BJ (cell line): ENCODE measurements around the gene FOXM1. TPM values are rescaled to one million over a fixed set of nuclear protein-coding genes. Genes with fewer than 3 reads are reported as not detected.

Experiments
- CTCF ChIA-PET: fragments of 350-600 bp; formaldehyde crosslinking; extraction: SDS; loops from one replicate; lab custom pipeline; 2021; ENCODE audit warnings: antibody characterized with exemption, inconsistent platforms; lab: Yijun Ruan, JAX
- POLR2A ChIA-PET: fragments of 300-600 bp; sonication (Branson Sonifier 250); formaldehyde crosslinking; extraction: SDS; loops from one replicate; lab custom pipeline; 2021; ENCODE audit warnings: antibody characterized with exemption; lab: Charles Lee
- DNase-seq: peaks from one replicate; pipeline ENCODE4 v3.0.0-alpha.2; 2011; ENCODE audit warnings: low read depth
- H3K27me3 ChIP-seq: 2 replicates; pipeline ENCODE4 v1.6.0; 2011; ENCODE audit warnings: low read length; ENCODE audit not compliant: control insufficient read depth, insufficient read depth
- H3K36me3 ChIP-seq: 2 replicates; pipeline ENCODE4 v1.5.1; 2011; ENCODE audit warnings: low read length; ENCODE audit not compliant: control insufficient read depth, insufficient read depth
- H3K4me3 ChIP-seq: 2 replicates; pipeline ENCODE4 v1.5.1; 2011; ENCODE audit warnings: low read depth, mild to moderate bottlenecking, control low read depth, low read length
- polyA plus RNA-seq: library from polyadenylated mRNA; depleted of rRNA; stranded (reverse); fragments of >200 nt; gene quantifications from 2 replicates; pipeline ENCODE4 v1.2.3, GENCODE V29; 2011
- TF ChIP-seq, protein P1 (sequence below): IDR thresholded peaks from 2 replicates; pipeline ENCODE4 v1.5.1; 2011; ENCODE audit warnings: low read depth, mild to moderate bottlenecking, control low read depth, inconsistent platforms, low read length, moderate library complexity; ENCODE audit not compliant: insufficient read depth

The FOXM1 gene
- polyA plus RNA-seq, 1 experiment = 26.6 TPM

GRCh38 chr12:2858944-2859421, 18.0 kb downstream of the FOXM1 start:
- ChIA-PET POLR2A (no interaction called here), CTCF (interaction anchor here (1.3 to 1.5 kb wide), 2 partner anchors 175 to 183 kb away, joined by 3 to 4 read pairs; no protein-coding TSS in a partner anchor)
- H3K36me3 ChIP-seq = peaks cover 6% of the 10 kb centered on the region; the same call in 1 of the 2 replicates
- TF ChIP-seq, protein P1, sequence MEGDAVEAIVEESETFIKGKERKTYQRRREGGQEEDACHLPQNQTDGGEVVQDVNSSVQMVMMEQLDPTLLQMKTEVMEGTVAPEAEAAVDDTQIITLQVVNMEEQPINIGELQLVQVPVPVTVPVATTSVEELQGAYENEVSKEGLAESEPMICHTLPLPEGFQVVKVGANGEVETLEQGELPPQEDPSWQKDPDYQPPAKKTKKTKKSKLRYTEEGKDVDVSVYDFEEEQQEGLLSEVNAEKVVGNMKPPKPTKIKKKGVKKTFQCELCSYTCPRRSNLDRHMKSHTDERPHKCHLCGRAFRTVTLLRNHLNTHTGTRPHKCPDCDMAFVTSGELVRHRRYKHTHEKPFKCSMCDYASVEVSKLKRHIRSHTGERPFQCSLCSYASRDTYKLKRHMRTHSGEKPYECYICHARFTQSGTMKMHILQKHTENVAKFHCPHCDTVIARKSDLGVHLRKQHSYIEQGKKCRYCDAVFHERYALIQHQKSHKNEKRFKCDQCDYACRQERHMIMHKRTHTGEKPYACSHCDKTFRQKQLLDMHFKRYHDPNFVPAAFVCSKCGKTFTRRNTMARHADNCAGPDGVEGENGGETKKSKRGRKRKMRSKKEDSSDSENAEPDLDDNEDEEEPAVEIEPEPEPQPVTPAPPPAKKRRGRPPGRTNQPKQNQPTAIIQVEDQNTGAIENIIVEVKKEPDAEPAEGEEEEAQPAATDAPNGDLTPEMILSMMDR = no peak
- no peak for DNase-seq
- H3K27me3 ChIP-seq = no peaks in the 10 kb centered on the region
- no peak overlapping the region for H3K4me3 ChIP-seq

DNA sequence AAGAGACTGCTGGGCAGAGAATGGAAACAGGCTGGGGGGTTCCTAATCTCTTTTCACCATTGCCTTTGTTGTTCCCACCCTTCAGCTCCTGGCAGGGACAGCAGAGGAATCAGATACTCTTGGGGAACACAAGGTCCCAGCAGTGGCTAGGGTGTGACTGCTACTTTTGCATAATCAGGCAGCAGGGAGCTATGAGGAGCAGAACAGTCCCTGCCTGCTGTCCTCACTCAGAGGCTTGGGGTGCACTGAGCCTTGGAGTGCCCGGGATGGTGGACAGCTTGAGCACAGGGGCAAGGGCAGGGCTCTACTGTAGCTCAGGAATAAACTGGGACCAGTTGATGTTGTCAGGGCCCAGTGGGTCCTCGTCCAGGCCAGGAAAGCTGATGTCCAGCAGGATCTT, 18.6 kb downstream of the FOXM1 start:
- TF ChIP-seq, protein P1 = no peak
- no peak overlapping the region for H3K4me3 ChIP-seq
- ChIA-PET POLR2A (no interaction called here), CTCF (interaction anchor here (1.3 to 1.5 kb wide), 2 partner anchors 176 to 183 kb away, joined by 3 to 4 read pairs; no protein-coding TSS in a partner anchor)
- H3K27me3 ChIP-seq = no peaks in the 10 kb centered on the region
- DNase-seq = no peak
- H3K36me3 ChIP-seq = peaks cover 6% of the 10 kb centered on the region; the same call in 1 of the 2 replicates

GRCh38 chr12:2857576-2857975, 19.4 kb downstream of the FOXM1 start:
- CTCF ChIA-PET = interaction anchor here (0.9 to 4.7 kb wide), 4 partner anchors 12 to 184 kb away, joined by 3 to 27 read pairs (median 4); no protein-coding TSS in a partner anchor
- Histone ChIP-seq H3K27me3 (no peaks in the 10 kb centered on the region), H3K4me3 (no peak overlapping the region), H3K36me3 (peaks cover 6% of the 10 kb centered on the region; the same call in 1 of the 2 replicates)
- no peak for DNase-seq
- POLR2A ChIA-PET = no interaction called here
- TF ChIP-seq, protein P1 = no peak

GRCh38 chr12:2857021-2857431, 19.9 kb downstream of the FOXM1 start, which contains the start of gene TEX52:
Gene TEX52, minus strand, starts transcription at chr12:2857039. Its CDS starts 13 bp downstream, at chr12:2857026.
- Histone ChIP-seq H3K4me3 (no peak within 1 kb of the TSS), H3K27me3 (no peaks in the 10 kb centered on the region), H3K36me3 (peaks cover 6% of the 10 kb centered on the region; the same call in 1 of the 2 replicates)
- ChIA-PET CTCF (interaction anchor here (0.9 to 4.7 kb wide), 4 partner anchors 9 to 177 kb away, joined by 3 to 27 read pairs (median 5); no protein-coding TSS in a partner anchor), POLR2A (no interaction called here)
- DNase-seq = no peak
- TF ChIP-seq, protein P1 = no peak

- no peak for DNase-seq
- POLR2A ChIA-PET = no interaction called here
- no peaks in the 10 kb centered on the region for H3K27me3 ChIP-seq
- CTCF ChIA-PET = interaction anchor here (1.1 to 4.7 kb wide), 3 partner anchors 10 to 178 kb away, joined by 3 to 27 read pairs (median 6); no protein-coding TSS in a partner anchor
- no peak overlapping the region for H3K4me3 ChIP-seq
- TF ChIP-seq, protein P1 = no peak
- H3K36me3 ChIP-seq = peaks cover 6% of the 10 kb centered on the region; the same call in 1 of the 2 replicates
These were observed 20.9 kb downstream of the FOXM1 start for GRCh38 chr12:2856051-2856450.
